Liver (tissue), 9 donors: ENCODE data around the gene HSPA12A. TPM values are rescaled to one million over a fixed set of nuclear protein-coding genes. Genes with fewer than 3 reads are reported as not detected.

ENCODE experiments used
- DNase-seq: peaks from one replicate; pipeline ENCODE4 v3.0.0-alpha.2; 2017; ENCODE audit warnings: low spot score
- H3K27ac ChIP-seq, 2 donors: one replicate each; pipeline ENCODE4 v1.7.0; 2013; ENCODE audit warnings: inconsistent platforms in 2 of 2, low read length in 2 of 2, control low read depth in 1 of 2, low read depth in 1 of 2, mild to moderate bottlenecking in 1 of 2
- H3K27me3 ChIP-seq, 4 donors: one replicate each; pipeline versions ENCODE4 v1.6.1 to v1.7.0; 2013; ENCODE audit warnings: low read length in 3 of 4, inconsistent platforms in 1 of 4, mild to moderate bottlenecking in 1 of 4, moderate library complexity in 1 of 4; ENCODE audit not compliant: control insufficient read depth in 4 of 4, insufficient read depth in 4 of 4
- H3K36me3 ChIP-seq, 4 donors: one replicate each; pipeline versions ENCODE4 v1.6.1 to v1.7.0; 2013; ENCODE audit warnings: low read length in 3 of 4, mild to moderate bottlenecking in 3 of 4, low read depth in 1 of 4, moderate library complexity in 1 of 4; ENCODE audit not compliant: control insufficient read depth in 4 of 4, insufficient read depth in 3 of 4
- H3K4me1 ChIP-seq, 4 donors: one replicate each; pipeline versions ENCODE4 v1.6.1 to v1.7.0; 2013; ENCODE audit warnings: low read length in 3 of 4, mild to moderate bottlenecking in 3 of 4, moderate library complexity in 1 of 4; ENCODE audit not compliant: control insufficient read depth in 4 of 4, insufficient read depth in 4 of 4
- H3K4me3 ChIP-seq, 3 donors: one replicate each; pipeline versions ENCODE4 v1.6.1 to v1.7.0; 2013; ENCODE audit warnings: low read length in 3 of 3, control low read depth in 1 of 3, low read depth in 1 of 3, mild to moderate bottlenecking in 1 of 3
- H3K9ac ChIP-seq, 2 donors: one replicate each; pipeline ENCODE4 v1.7.0; 2013; ENCODE audit warnings: low read length in 2 of 2, mild to moderate bottlenecking in 2 of 2, moderate library complexity in 2 of 2, control low read depth in 1 of 2, low read depth in 1 of 2
- H3K9me3 ChIP-seq, 4 donors: one replicate each; pipeline versions ENCODE4 v1.6.1 to v1.7.0; 2013; ENCODE audit warnings: low read length in 3 of 4; ENCODE audit not compliant: control insufficient read depth in 4 of 4
- EGR1 ChIP-seq, 2 donors: IDR thresholded peaks; 2 replicates each; pipeline ENCODE4 v1.6.1; 2016 to 2018; ENCODE audit warnings: antibody characterized with exemption in 2 of 2, low read depth in 2 of 2
- FOXA1 ChIP-seq: IDR thresholded peaks from 2 replicates; pipeline ENCODE4 v1.6.1; 2016; ENCODE audit warnings: antibody characterized with exemption
- FOXA2 ChIP-seq: IDR thresholded peaks from 2 replicates; pipeline ENCODE4 v1.6.1; 2016; ENCODE audit warnings: antibody characterized with exemption
- GABPA ChIP-seq, 2 donors: IDR thresholded peaks in 1 of 2; conservative IDR thresholded peaks in 1 of 2; 2 replicates each; pipeline ENCODE4 v1.6.1; 2016; ENCODE audit warnings: antibody characterized with exemption in 2 of 2, mild to moderate bottlenecking in 1 of 2, moderate library complexity in 1 of 2
- HNF4A ChIP-seq, 2 donors: conservative IDR thresholded peaks; 2 replicates each; pipeline ENCODE4 v1.6.1; 2016; ENCODE audit warnings: antibody characterized with exemption in 2 of 2, mild to moderate bottlenecking in 2 of 2
- HNF4G ChIP-seq: IDR thresholded peaks from 2 replicates; pipeline ENCODE4 v1.6.1; 2016; ENCODE audit warnings: antibody characterized with exemption
- JUND ChIP-seq, 2 donors: IDR thresholded peaks; 2 replicates each; pipeline ENCODE4 v1.6.1; 2016; ENCODE audit warnings: antibody characterized with exemption in 2 of 2
- NR2F2 ChIP-seq: IDR thresholded peaks from 2 replicates; pipeline ENCODE4 v1.6.1; 2016; ENCODE audit warnings: antibody characterized with exemption
- RAD21 ChIP-seq, 2 donors: IDR thresholded peaks; 2 replicates each; pipeline ENCODE4 v1.6.1; 2016; ENCODE audit warnings: antibody characterized with exemption in 2 of 2, mild to moderate bottlenecking in 2 of 2
- RXRA ChIP-seq, 2 donors: IDR thresholded peaks; 2 replicates each; pipeline ENCODE4 v1.6.1; 2017 to 2018; ENCODE audit warnings: antibody characterized with exemption in 2 of 2, mild to moderate bottlenecking in 1 of 2
- SP1 ChIP-seq: IDR thresholded peaks from 2 replicates; pipeline ENCODE4 v1.6.1; 2018; ENCODE audit warnings: antibody characterized with exemption, mild to moderate bottlenecking
- TAF1 ChIP-seq: conservative IDR thresholded peaks from 2 replicates; pipeline ENCODE4 v1.6.1; 2016; ENCODE audit warnings: antibody characterized with exemption, mild to moderate bottlenecking
- YY1 ChIP-seq: IDR thresholded peaks from 2 replicates; pipeline ENCODE4 v1.6.1; 2016; ENCODE audit warnings: antibody characterized with exemption, mild to moderate bottlenecking
- WGBS: extraction: QIAGEN DNeasy Blood & Tissue Kit; methylation state at CpG from one replicate; pipeline ENCODE4 v1.1.7; 2013; 5-methylcytosine and 5-hydroxymethylcytosine counted together
- polyA plus RNA-seq, 2 donors: library from polyadenylated mRNA; stranded (reverse) in 1 of 2; unstranded in 1 of 2; fragments of 200-250 nt in 1 of 2; fragments of >200 nt in 1 of 2; fragmentation: Nextera tagmentation in 1 of 2; extraction: Ambion mirVana in 1 of 2; gene quantifications; one replicate each; pipeline versions ENCODE4 v1.2.1 to v1.2.3, GENCODE V29; 2013 to 2015
- total RNA-seq, 2 donors: library from RNA; depleted of rRNA; stranded (reverse); fragments of >200 nt; gene quantifications; one replicate each; pipeline ENCODE4 v1.2.3, GENCODE V29; 2014
- TF ChIP-seq, protein P1 (sequence below): IDR thresholded peaks from 2 replicates; pipeline ENCODE4 v1.6.1; 2016; ENCODE audit warnings: antibody characterized with exemption
- TF ChIP-seq, protein P2 (sequence below): fragments of 150-350 bp; IDR thresholded peaks from 2 replicates; pipeline ENCODE4 v1.5.1; 2017; ENCODE audit warnings: improper control_type of control experiment, low read depth, low read length; ENCODE audit not compliant: missing input control
- TF ChIP-seq, protein P3 (sequence below): IDR thresholded peaks from 2 replicates; pipeline ENCODE4 v1.6.1; 2016; ENCODE audit warnings: antibody characterized with exemption, mild to moderate bottlenecking
- TF ChIP-seq, protein P4 (sequence below): IDR thresholded peaks from 2 replicates; pipeline ENCODE4 v1.6.1; 2016; ENCODE audit warnings: antibody characterized with exemption
- TF ChIP-seq, protein P5 (sequence below): IDR thresholded peaks from 2 replicates; pipeline ENCODE4 v1.6.1; 2016; ENCODE audit warnings: antibody characterized with exemption
- donor health status: healthy.
- donor health status: healthy.
- donor health status: healthy.
- donor health status: healthy.
- donor health status: healthy.

Gene HSPA12A
- total and polyA plus RNA-seq, 4 donors = 1.3 to 4.5 (median 1.6) TPM

DNA sequence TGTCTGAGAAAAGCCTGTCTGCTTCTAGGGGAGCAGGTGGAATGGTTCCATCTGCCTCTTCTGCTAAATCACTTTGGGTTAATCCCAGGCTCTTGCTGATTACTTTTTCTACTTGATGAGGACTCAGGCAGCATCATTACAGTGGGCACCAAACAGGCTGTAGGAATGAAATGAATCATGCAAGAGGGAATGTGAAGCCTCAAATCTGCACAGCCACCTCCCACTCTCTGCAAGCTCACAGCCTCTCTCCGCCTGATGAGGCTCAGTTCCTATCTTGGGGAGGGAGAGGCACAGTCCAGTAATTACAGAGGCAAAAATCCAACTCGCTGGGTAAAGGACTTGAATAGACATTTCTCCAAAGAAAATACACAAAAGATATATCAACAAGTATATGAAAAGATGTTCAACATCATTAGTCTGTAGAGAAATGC, 34.0 kb downstream of the HSPA12A start:
- Histone ChIP-seq H3K4me1 (no peaks in the 10 kb centered on the region), H3K9ac (no peak overlapping the region), H3K36me3 (no peaks in the 10 kb centered on the region), H3K9me3 (no peaks in the 10 kb centered on the region), H3K4me3 (no peak overlapping the region), H3K27me3 (no peaks in the 10 kb centered on the region), H3K27ac (no peak overlapping the region)
- TF ChIP-seq FOXA2 = no peak
- TF ChIP-seq GABPA (IDR thresholded peaks at IDR 0.05 in 1 of 2, conservative IDR thresholded peaks at IDR 0.05 in 1 of 2) = no peak
- no peak for TF ChIP-seq HNF4A (conservative IDR thresholded peaks at IDR 0.05)
- TF ChIP-seq NR2F2 = no peak
- WGBS = 78% methylated on average over 2 of the region's 2 CpGs
- no peak for DNase-seq

DNA sequence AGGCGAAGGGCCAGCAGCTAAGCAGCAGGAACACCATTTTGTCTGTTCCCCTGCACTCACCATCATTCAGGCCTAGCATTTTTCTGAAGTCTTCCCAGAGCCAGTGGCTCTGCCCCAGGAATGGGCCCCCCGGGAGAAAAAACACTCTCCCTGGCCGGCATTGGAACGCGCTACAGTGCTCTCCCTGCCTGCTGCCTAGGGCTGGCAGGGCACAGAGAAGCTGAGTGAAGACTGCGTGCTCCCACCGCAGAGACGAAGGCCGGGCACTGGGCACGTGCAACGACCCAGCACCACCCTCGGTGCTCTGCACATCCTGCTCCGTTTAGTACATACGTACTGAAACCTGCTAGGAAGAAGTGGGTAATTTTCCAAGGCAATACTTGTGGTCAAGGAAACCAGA, 34.4 kb downstream of the HSPA12A start:
- Histone ChIP-seq H3K36me3 (no peaks in the 10 kb centered on the region), H3K27ac (no peak overlapping the region), H3K9ac (no peak overlapping the region), H3K4me3 (no peak overlapping the region), H3K9me3 (no peaks in the 10 kb centered on the region), H3K4me1 (no peaks in the 10 kb centered on the region), H3K27me3 (no peaks in the 10 kb centered on the region)
- TF ChIP-seq, protein P1, sequence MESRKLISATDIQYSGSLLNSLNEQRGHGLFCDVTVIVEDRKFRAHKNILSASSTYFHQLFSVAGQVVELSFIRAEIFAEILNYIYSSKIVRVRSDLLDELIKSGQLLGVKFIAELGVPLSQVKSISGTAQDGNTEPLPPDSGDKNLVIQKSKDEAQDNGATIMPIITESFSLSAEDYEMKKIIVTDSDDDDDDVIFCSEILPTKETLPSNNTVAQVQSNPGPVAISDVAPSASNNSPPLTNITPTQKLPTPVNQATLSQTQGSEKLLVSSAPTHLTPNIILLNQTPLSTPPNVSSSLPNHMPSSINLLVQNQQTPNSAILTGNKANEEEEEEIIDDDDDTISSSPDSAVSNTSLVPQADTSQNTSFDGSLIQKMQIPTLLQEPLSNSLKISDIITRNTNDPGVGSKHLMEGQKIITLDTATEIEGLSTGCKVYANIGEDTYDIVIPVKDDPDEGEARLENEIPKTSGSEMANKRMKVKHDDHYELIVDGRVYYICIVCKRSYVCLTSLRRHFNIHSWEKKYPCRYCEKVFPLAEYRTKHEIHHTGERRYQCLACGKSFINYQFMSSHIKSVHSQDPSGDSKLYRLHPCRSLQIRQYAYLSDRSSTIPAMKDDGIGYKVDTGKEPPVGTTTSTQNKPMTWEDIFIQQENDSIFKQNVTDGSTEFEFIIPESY = no peak
- 90% methylated on average over 14 of the region's 14 CpGs for WGBS
- no peak for DNase-seq

DNA sequence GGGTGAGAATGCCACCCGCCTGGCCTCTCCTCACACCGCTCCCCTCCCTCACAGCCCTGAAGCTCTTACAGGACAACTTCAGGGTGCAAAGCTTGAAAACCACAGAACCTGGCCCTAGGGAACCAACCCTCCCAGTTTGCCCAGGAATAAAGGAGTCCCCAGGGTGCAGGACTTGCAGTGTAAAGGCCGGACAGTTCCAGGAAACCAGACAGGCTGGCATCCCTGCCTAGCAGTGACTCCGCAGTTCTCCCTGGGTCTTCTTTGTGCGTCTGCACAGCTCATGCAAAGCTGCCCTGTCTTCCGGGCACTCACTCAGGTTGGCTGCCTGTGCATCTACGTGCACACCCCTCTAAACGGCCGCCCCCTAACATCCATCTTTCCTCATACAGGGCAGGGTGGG, 36.1 kb downstream of the HSPA12A start:
- Histone ChIP-seq H3K4me1 (no peaks in the 10 kb centered on the region), H3K27me3 (peaks cover 0 to 4% (median 0%) of the 10 kb centered on the region in 4 donors), H3K4me3 (no peak overlapping the region), H3K9ac (no peak overlapping the region), H3K9me3 (no peaks in the 10 kb centered on the region), H3K36me3 (no peaks in the 10 kb centered on the region), H3K27ac (no peak overlapping the region)
- no peak for DNase-seq
- WGBS = 85% methylated on average over 9 of the region's 9 CpGs
- TF ChIP-seq GABPA (IDR thresholded peaks at IDR 0.05 in 1 of 2, conservative IDR thresholded peaks at IDR 0.05 in 1 of 2) = no peak
- no peak for TF ChIP-seq EGR1 (IDR thresholded peaks at IDR 0.05; ENCODE audit: low read depth in 2 of 2)
- TF ChIP-seq FOXA1 = no peak
- TF ChIP-seq, protein P2, sequence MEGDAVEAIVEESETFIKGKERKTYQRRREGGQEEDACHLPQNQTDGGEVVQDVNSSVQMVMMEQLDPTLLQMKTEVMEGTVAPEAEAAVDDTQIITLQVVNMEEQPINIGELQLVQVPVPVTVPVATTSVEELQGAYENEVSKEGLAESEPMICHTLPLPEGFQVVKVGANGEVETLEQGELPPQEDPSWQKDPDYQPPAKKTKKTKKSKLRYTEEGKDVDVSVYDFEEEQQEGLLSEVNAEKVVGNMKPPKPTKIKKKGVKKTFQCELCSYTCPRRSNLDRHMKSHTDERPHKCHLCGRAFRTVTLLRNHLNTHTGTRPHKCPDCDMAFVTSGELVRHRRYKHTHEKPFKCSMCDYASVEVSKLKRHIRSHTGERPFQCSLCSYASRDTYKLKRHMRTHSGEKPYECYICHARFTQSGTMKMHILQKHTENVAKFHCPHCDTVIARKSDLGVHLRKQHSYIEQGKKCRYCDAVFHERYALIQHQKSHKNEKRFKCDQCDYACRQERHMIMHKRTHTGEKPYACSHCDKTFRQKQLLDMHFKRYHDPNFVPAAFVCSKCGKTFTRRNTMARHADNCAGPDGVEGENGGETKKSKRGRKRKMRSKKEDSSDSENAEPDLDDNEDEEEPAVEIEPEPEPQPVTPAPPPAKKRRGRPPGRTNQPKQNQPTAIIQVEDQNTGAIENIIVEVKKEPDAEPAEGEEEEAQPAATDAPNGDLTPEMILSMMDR = no peak
- TF ChIP-seq JUND (IDR thresholded peaks at IDR 0.05) = no peak
- no peak for TF ChIP-seq SP1
- TF ChIP-seq, protein P1 = no peak
- TF ChIP-seq FOXA2 = no peak
- TF ChIP-seq RAD21 (IDR thresholded peaks at IDR 0.05) = no peak
- TF ChIP-seq TAF1 = no peak
- TF ChIP-seq HNF4G = no peak
- TF ChIP-seq NR2F2 = no peak
- TF ChIP-seq, protein P3, sequence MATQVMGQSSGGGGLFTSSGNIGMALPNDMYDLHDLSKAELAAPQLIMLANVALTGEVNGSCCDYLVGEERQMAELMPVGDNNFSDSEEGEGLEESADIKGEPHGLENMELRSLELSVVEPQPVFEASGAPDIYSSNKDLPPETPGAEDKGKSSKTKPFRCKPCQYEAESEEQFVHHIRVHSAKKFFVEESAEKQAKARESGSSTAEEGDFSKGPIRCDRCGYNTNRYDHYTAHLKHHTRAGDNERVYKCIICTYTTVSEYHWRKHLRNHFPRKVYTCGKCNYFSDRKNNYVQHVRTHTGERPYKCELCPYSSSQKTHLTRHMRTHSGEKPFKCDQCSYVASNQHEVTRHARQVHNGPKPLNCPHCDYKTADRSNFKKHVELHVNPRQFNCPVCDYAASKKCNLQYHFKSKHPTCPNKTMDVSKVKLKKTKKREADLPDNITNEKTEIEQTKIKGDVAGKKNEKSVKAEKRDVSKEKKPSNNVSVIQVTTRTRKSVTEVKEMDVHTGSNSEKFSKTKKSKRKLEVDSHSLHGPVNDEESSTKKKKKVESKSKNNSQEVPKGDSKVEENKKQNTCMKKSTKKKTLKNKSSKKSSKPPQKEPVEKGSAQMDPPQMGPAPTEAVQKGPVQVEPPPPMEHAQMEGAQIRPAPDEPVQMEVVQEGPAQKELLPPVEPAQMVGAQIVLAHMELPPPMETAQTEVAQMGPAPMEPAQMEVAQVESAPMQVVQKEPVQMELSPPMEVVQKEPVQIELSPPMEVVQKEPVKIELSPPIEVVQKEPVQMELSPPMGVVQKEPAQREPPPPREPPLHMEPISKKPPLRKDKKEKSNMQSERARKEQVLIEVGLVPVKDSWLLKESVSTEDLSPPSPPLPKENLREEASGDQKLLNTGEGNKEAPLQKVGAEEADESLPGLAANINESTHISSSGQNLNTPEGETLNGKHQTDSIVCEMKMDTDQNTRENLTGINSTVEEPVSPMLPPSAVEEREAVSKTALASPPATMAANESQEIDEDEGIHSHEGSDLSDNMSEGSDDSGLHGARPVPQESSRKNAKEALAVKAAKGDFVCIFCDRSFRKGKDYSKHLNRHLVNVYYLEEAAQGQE = no peak
- no peak for TF ChIP-seq RXRA (IDR thresholded peaks at IDR 0.05)
- TF ChIP-seq HNF4A (conservative IDR thresholded peaks at IDR 0.05) = no peak
- TF ChIP-seq, protein P4, sequence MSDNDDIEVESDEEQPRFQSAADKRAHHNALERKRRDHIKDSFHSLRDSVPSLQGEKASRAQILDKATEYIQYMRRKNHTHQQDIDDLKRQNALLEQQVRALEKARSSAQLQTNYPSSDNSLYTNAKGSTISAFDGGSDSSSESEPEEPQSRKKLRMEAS = no peak
- no peak for TF ChIP-seq YY1
- TF ChIP-seq, protein P5, sequence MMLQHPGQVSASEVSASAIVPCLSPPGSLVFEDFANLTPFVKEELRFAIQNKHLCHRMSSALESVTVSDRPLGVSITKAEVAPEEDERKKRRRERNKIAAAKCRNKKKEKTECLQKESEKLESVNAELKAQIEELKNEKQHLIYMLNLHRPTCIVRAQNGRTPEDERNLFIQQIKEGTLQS = no peak
